B cell (primary cell): ENCODE results near the gene ZMYM5. TPM values are rescaled to one million over a fixed set of nuclear protein-coding genes. Genes with fewer than 3 reads are reported as not detected.
"Not testable (repeated sequence)": the region's sequence is repeated elsewhere in the genome, so short reads cannot be mapped to it uniquely, and the experiment has no call there.

Experiments used
- ATAC-seq: fragments of 200-7000 bp; cut with Tn5 transposase; one replicate; pipeline ENCODE4 v1.10.0; 2021; ENCODE audit warnings: low read depth, mild to moderate bottlenecking, moderate number of reproducible peaks, moderate library complexity
- CTCF ChIA-PET: fragments of 350-600 bp; sonication (Branson Sonifier 250); formaldehyde crosslinking; loops from one replicate; lab custom pipeline; 2021; ENCODE audit warnings: antibody characterized with exemption, inconsistent platforms; lab: Charles Lee
- POLR2A ChIA-PET: fragments of 350-600 bp; sonication (Branson Sonifier 250); formaldehyde crosslinking; loops from one replicate; lab custom pipeline; 2021; ENCODE audit warnings: antibody characterized with exemption; lab: Charles Lee
- DNase-seq: peaks from one replicate; pipeline ENCODE4 v3.0.0; 2013
- H2AFZ ChIP-seq: 2 replicates; pipeline ENCODE4 v1.6.1; 2012; ENCODE audit warnings: mild to moderate bottlenecking, low read depth, low read length; ENCODE audit not compliant: insufficient read depth, poor library complexity, severe bottlenecking
- H3K27ac ChIP-seq, 2 donors: 1 replicate in 1 of 2; 2 replicates in 1 of 2; pipeline ENCODE4 v1.5.1; 2012 to 2013; ENCODE audit warnings: low read length in 2 of 2, mild to moderate bottlenecking in 2 of 2, moderate library complexity in 1 of 2
- H3K27me3 ChIP-seq, 4 experiments: fragments of 200-600 bp in 1 of 4; sonication (generic) in 1 of 4; replicated peaks in 1 of 4; 1 replicate in 2 of 4; 2 replicates in 2 of 4; pipeline versions ENCODE4 v1.6.1 to v1.7.0; 2013 to 2016; ENCODE audit warnings: low read length in 3 of 4, mild to moderate bottlenecking in 2 of 4, mixed read lengths in 1 of 4, moderate library complexity in 1 of 4; ENCODE audit not compliant: insufficient read depth in 4 of 4, control insufficient read depth in 3 of 4; ENCODE audit errors: control extremely low read depth in 1 of 4
- H3K36me3 ChIP-seq, 2 experiments: replicated peaks in 1 of 2; 1 replicate in 1 of 2; 2 replicates in 1 of 2; pipeline versions ENCODE4 v1.6.1 to v1.7.1; 2013; ENCODE audit warnings: low read length in 1 of 2; ENCODE audit not compliant: insufficient read depth in 2 of 2, control insufficient read depth in 1 of 2; ENCODE audit errors: control extremely low read depth in 1 of 2, extremely low read depth in 1 of 2
- H3K4me1 ChIP-seq, 2 donors: fragments of 200-600 bp in 1 of 2; sonication (generic) in 1 of 2; 1 replicate in 1 of 2; 2 replicates in 1 of 2; pipeline versions ENCODE4 v1.5.1 to v1.6.1; 2013 to 2017; ENCODE audit warnings: low read length in 2 of 2; ENCODE audit not compliant: control insufficient read depth in 2 of 2, insufficient read depth in 2 of 2
- H3K4me2 ChIP-seq: replicated peaks from 2 replicates; pipeline ENCODE3; 2012; ENCODE audit warnings: mild to moderate bottlenecking, low read depth, low read length; ENCODE audit not compliant: poor library complexity, severe bottlenecking
- H3K4me3 ChIP-seq, 5 experiments: fragments of 200-600 bp in 1 of 5; sonication (generic) in 1 of 5; 1 replicate in 3 of 5; 2 replicates in 2 of 5; pipeline versions ENCODE4 v1.5.1 to v1.7.0; 2011 to 2016; ENCODE audit warnings: low read length in 4 of 5, mild to moderate bottlenecking in 4 of 5, low read depth in 2 of 5, control low read depth in 1 of 5, moderate library complexity in 1 of 5; ENCODE audit not compliant: insufficient read depth in 1 of 5; ENCODE audit errors: control extremely low read depth in 1 of 5, extremely low read depth in 1 of 5
- H3K79me2 ChIP-seq: fragments of 200-600 bp; sonication (generic); one replicate; pipeline ENCODE4 v1.6.0; 2016; ENCODE audit warnings: low read length; ENCODE audit not compliant: control insufficient read depth, insufficient read depth
- H3K9ac ChIP-seq: fragments of 200-600 bp; sonication (generic); 2 replicates; pipeline ENCODE4 v1.6.1; 2017; ENCODE audit warnings: mild to moderate bottlenecking, low read length, moderate library complexity
- H3K9me3 ChIP-seq, 3 donors: one replicate each; pipeline versions ENCODE4 v1.6.1 to v1.7.1; 2013; ENCODE audit warnings: low read length in 2 of 3; ENCODE audit not compliant: control insufficient read depth in 2 of 3, insufficient read depth in 1 of 3; ENCODE audit errors: control extremely low read depth in 1 of 3
- H4K20me1 ChIP-seq: 2 replicates; pipeline ENCODE4 v1.6.0; 2012; ENCODE audit warnings: mild to moderate bottlenecking, low read length; ENCODE audit not compliant: insufficient read depth, control insufficient read depth, poor library complexity, severe bottlenecking
- H3K27ac Mint-ChIP-seq: one replicate; pipeline ENCODE4 v1.8.0; 2021; ENCODE audit warnings: mixed read lengths
- H3K27me3 Mint-ChIP-seq: one replicate; pipeline ENCODE4 v1.8.0; 2021; ENCODE audit warnings: mixed read lengths
- H3K4me1 Mint-ChIP-seq: one replicate; pipeline ENCODE4 v1.8.0; 2021; ENCODE audit warnings: mixed read lengths
- H3K4me3 Mint-ChIP-seq: one replicate; pipeline ENCODE4 v1.8.0; 2021; ENCODE audit warnings: mixed read lengths
- H3K9me3 Mint-ChIP-seq: one replicate; pipeline ENCODE4 v1.8.0; 2022; ENCODE audit warnings: mixed read lengths; ENCODE audit not compliant: insufficient read depth
- CTCF ChIP-seq: fragments of 200-600 bp; IDR thresholded peaks from one replicate; pipeline ENCODE4 v1.8.0; 2022; ENCODE audit warnings: antibody characterized with exemption, mild to moderate bottlenecking
- EZH2 ChIP-seq: IDR thresholded peaks from 2 replicates; pipeline ENCODE4 v1.6.1; 2012; ENCODE audit warnings: borderline replicate concordance, low read depth, mild to moderate bottlenecking, moderate library complexity, low read length; ENCODE audit not compliant: insufficient read depth, poor library complexity, severe bottlenecking
- WGBS: methylation state at CpG from one replicate; pipeline ENCODE4 v1.1.5; 2013; ENCODE audit warnings: missing lambda C conversion rate; ENCODE audit not compliant: insufficient coverage; 5-methylcytosine and 5-hydroxymethylcytosine counted together
- intact Hi-C: fragments of 100-400 bp; cut with micrococcal nuclease; formaldehyde crosslinking; loops from one replicate; pipeline ENCODE4 v1.10.0; 2022
- polyA plus RNA-seq: library from polyadenylated mRNA; depleted of rRNA; stranded (reverse); fragments of >200 nt; gene quantifications from 2 replicates; pipeline ENCODE4 v1.2.3, GENCODE V29; 2012
- total RNA-seq, 2 donors: library from RNA; stranded (reverse); fragments of 120-200 nt in 1 of 2; gene quantifications; 1 replicate in 1 of 2; 2 replicates in 1 of 2; pipeline versions ENCODE4 v1.2.3 to v1.2.4, GENCODE V29; 2013 to 2022

ZMYM5 gene
- total and polyA plus RNA-seq, 2 donors (not counting 1 experiment from before 2014, with no cell fraction given), result 14.3 to 23.0 TPM

- no peaks in the 10 kb centered on the region for H3K4me1 Mint-ChIP-seq
- H3K9me3 Mint-ChIP-seq, result no peaks in the 10 kb centered on the region
- Histone ChIP-seq H3K4me2 (no peak overlapping the region), H3K4me3 (no peak overlapping the region), H4K20me1 (no peaks in the 10 kb centered on the region), H3K4me1 (no peaks in the 10 kb centered on the region), H3K27ac (no peak overlapping the region), H2AFZ (no peak overlapping the region), H3K79me2 (no peaks in the 10 kb centered on the region), H3K36me3 (peaks cover 0 to 14% of the 10 kb centered on the region in 2 experiments), H3K27me3 (no peaks in the 10 kb centered on the region), H3K9ac (no peak overlapping the region), H3K9me3 (peaks cover 0 to 6% (median 0%) of the 10 kb centered on the region in 3 donors)
- CTCF ChIA-PET, result no interaction called here
- TF ChIP-seq EZH2, result no peak
- no peak for TF ChIP-seq CTCF
- no peak overlapping the region for H3K27ac Mint-ChIP-seq
- intact Hi-C loops, result no loop called here
- H3K27me3 Mint-ChIP-seq, result no peaks in the 10 kb centered on the region
- ATAC-seq, result no peak
- no peak overlapping the region for H3K4me3 Mint-ChIP-seq
- DNase-seq, result no peak
- 97% methylated on average over 9 of the region's 10 CpGs for WGBS
- POLR2A ChIA-PET, result no interaction called here
These were observed 46.3 kb downstream of the ZMYM5 start for GRCh38 chr13:19817106-19817505.

DNA sequence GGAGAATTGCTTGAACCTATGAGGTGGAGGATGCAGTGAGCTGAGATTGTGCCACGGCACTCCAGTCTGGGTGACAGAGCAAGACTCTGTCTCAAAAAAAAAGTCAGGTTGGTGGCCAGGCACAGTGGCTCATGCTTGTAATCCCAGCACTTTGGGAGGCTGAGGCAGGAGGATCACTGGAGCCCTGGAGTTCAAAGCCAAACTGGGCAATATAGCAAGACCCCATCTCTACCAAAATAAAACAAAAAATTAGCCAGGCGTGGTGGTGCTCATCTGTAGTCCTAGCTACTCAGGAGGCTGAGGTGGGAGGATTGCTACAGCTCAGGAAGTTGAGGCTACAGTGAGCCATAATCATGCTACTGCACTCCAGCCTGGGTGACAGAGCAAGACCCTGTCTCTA is 47.6 kb downstream of the ZMYM5 start:
- H3K4me3 ChIP-seq, intact Hi-C loops, H2AFZ ChIP-seq, POLR2A ChIA-PET, H3K9me3 Mint-ChIP-seq, H3K27me3 ChIP-seq, H3K27ac ChIP-seq, H4K20me1 ChIP-seq, H3K4me1 ChIP-seq, ATAC-seq, CTCF ChIA-PET, H3K79me2 ChIP-seq, H3K4me2 ChIP-seq, H3K4me3 Mint-ChIP-seq, H3K27me3 Mint-ChIP-seq, H3K9ac ChIP-seq, H3K4me1 Mint-ChIP-seq, DNase-seq, H3K27ac Mint-ChIP-seq: not testable (repeated sequence)
- peaks cover 0 to 13% (median 0%) of the 10 kb centered on the region in 3 donors for H3K9me3 ChIP-seq
- H3K36me3 ChIP-seq, result peaks cover 0 to 14% of the 10 kb centered on the region in 2 experiments
- 91% methylated on average over 1 of the region's 2 CpGs for WGBS
